ENCODE results near the gene SLC38A11. TPM values are rescaled to one million over a fixed set of nuclear protein-coding genes. Genes with fewer than 3 reads are reported as not detected.
A peak's percentile ranks its signal among the peaks of the same experiment; 100 is the strongest.

SLC38A11 gene
- total RNA-seq, 1 experiment from 2014 or later, result not detected

GRCh38 chr2:164948540-164948939 is 6.8 kb downstream of the SLC38A11 start:
- no peaks in the 10 kb centered on the region for H3K27me3 ChIP-seq (ENCODE audit: control insufficient read depth, insufficient read depth, low read length)
- H3K4me3 ChIP-seq (ENCODE audit: insufficient read depth, low read depth, low read length), result no peak overlapping the region
- no peaks in the 10 kb centered on the region for H3K36me3 ChIP-seq (replicated peaks; ENCODE audit: control insufficient read depth, insufficient read depth, low read length)
- DNase-seq, result no peak

- Histone ChIP-seq H3K27me3 (ENCODE audit: control insufficient read depth, insufficient read depth, low read length) (no peaks in the 10 kb centered on the region), H3K36me3 (replicated peaks; ENCODE audit: control insufficient read depth, insufficient read depth, low read length) (no peaks in the 10 kb centered on the region), H3K4me3 (ENCODE audit: insufficient read depth, low read depth, low read length) (no peak overlapping the region)
- DNase-seq, result no peak
These were observed 8.0 kb downstream of the SLC38A11 start for GRCh38 chr2:164947281-164947680.

- H3K36me3 ChIP-seq (replicated peaks; ENCODE audit: control insufficient read depth, insufficient read depth, low read length), result no peaks in the 10 kb centered on the region
- H3K27me3 ChIP-seq (ENCODE audit: control insufficient read depth, insufficient read depth, low read length), result no peaks in the 10 kb centered on the region
- H3K4me3 ChIP-seq (ENCODE audit: insufficient read depth, low read depth, low read length), result no peak overlapping the region
- DNase-seq, result no peak
These were observed 12.0 kb downstream of the SLC38A11 start for GRCh38 chr2:164943289-164943688.

GRCh38 chr2:164937864-164938401 is 17.4 kb downstream of the SLC38A11 start:
- no peak overlapping the region for H3K4me3 ChIP-seq (ENCODE audit: insufficient read depth, low read depth, low read length)
- H3K27me3 ChIP-seq (ENCODE audit: control insufficient read depth, insufficient read depth, low read length), result no peaks in the 10 kb centered on the region
- DNase-seq, result no peak
- H3K36me3 ChIP-seq (replicated peaks; ENCODE audit: control insufficient read depth, insufficient read depth, low read length), result no peaks in the 10 kb centered on the region

- H3K36me3 ChIP-seq (replicated peaks; ENCODE audit: control insufficient read depth, insufficient read depth, low read length), result no peaks in the 10 kb centered on the region
- no peak overlapping the region for H3K4me3 ChIP-seq (ENCODE audit: insufficient read depth, low read depth, low read length)
- DNase-seq, result no peak
- no peaks in the 10 kb centered on the region for H3K27me3 ChIP-seq (ENCODE audit: control insufficient read depth, insufficient read depth, low read length)
These were observed 19.9 kb downstream of the SLC38A11 start for GRCh38 chr2:164935118-164936101.

- Histone ChIP-seq H3K4me3 (ENCODE audit: insufficient read depth, low read depth, low read length) (no peak overlapping the region), H3K36me3 (replicated peaks; ENCODE audit: control insufficient read depth, insufficient read depth, low read length) (no peaks in the 10 kb centered on the region), H3K27me3 (ENCODE audit: control insufficient read depth, insufficient read depth, low read length) (no peaks in the 10 kb centered on the region)
- DNase-seq, result no peak
These were observed 20.8 kb downstream of the SLC38A11 start for GRCh38 chr2:164934401-164935117.

GRCh38 chr2:164933671-164934189 is 21.6 kb downstream of the SLC38A11 start:
- DNase-seq, result no peak
- Histone ChIP-seq H3K27me3 (ENCODE audit: control insufficient read depth, insufficient read depth, low read length) (no peaks in the 10 kb centered on the region), H3K4me3 (ENCODE audit: insufficient read depth, low read depth, low read length) (no peak overlapping the region), H3K36me3 (replicated peaks; ENCODE audit: control insufficient read depth, insufficient read depth, low read length) (no peaks in the 10 kb centered on the region)

- no peak overlapping the region for H3K4me3 ChIP-seq (ENCODE audit: insufficient read depth, low read depth, low read length)
- no peaks in the 10 kb centered on the region for H3K36me3 ChIP-seq (replicated peaks; ENCODE audit: control insufficient read depth, insufficient read depth, low read length)
- H3K27me3 ChIP-seq (ENCODE audit: control insufficient read depth, insufficient read depth, low read length), result no peaks in the 10 kb centered on the region
- DNase-seq, result no peak
These were observed 22.9 kb downstream of the SLC38A11 start for GRCh38 chr2:164932377-164932776.

GRCh38 chr2:164928101-164928673 is 27.1 kb downstream of the SLC38A11 start:
- no peaks in the 10 kb centered on the region for H3K36me3 ChIP-seq (replicated peaks; ENCODE audit: control insufficient read depth, insufficient read depth, low read length)
- H3K4me3 ChIP-seq (ENCODE audit: insufficient read depth, low read depth, low read length), result no peak overlapping the region
- no peaks in the 10 kb centered on the region for H3K27me3 ChIP-seq (ENCODE audit: control insufficient read depth, insufficient read depth, low read length)
- DNase-seq, result no peak

- Histone ChIP-seq H3K4me3 (ENCODE audit: insufficient read depth, low read depth, low read length) (no peak overlapping the region), H3K36me3 (replicated peaks; ENCODE audit: control insufficient read depth, insufficient read depth, low read length) (no peaks in the 10 kb centered on the region), H3K27me3 (ENCODE audit: control insufficient read depth, insufficient read depth, low read length) (no peaks in the 10 kb centered on the region)
- no peak for DNase-seq
These were observed 33.2 kb downstream of the SLC38A11 start for GRCh38 chr2:164922134-164922533.

- no peaks in the 10 kb centered on the region for H3K36me3 ChIP-seq (replicated peaks; ENCODE audit: control insufficient read depth, insufficient read depth, low read length)
- no peak for DNase-seq
- no peak overlapping the region for H3K4me3 ChIP-seq (ENCODE audit: insufficient read depth, low read depth, low read length)
- no peaks in the 10 kb centered on the region for H3K27me3 ChIP-seq (ENCODE audit: control insufficient read depth, insufficient read depth, low read length)
These were observed 34.9 kb downstream of the SLC38A11 start for GRCh38 chr2:164920430-164920829.

- peak; percentile 4 for DNase-seq
- Histone ChIP-seq H3K36me3 (replicated peaks; ENCODE audit: control insufficient read depth, insufficient read depth, low read length) (no peaks in the 10 kb centered on the region), H3K4me3 (ENCODE audit: insufficient read depth, low read depth, low read length) (no peak overlapping the region)
These were observed 37.9 kb downstream of the SLC38A11 start for GRCh38 chr2:164917296-164917903.

GRCh38 chr2:164915566-164915965 is 39.8 kb downstream of the SLC38A11 start:
- Histone ChIP-seq H3K27me3 (ENCODE audit: control insufficient read depth, insufficient read depth, low read length) (no peaks in the 10 kb centered on the region), H3K36me3 (replicated peaks; ENCODE audit: control insufficient read depth, insufficient read depth, low read length) (no peaks in the 10 kb centered on the region), H3K4me3 (ENCODE audit: insufficient read depth, low read depth, low read length) (no peak overlapping the region)
- no peak for DNase-seq

More at GRCh38 chr2:164917296-164917903, 37.9 kb downstream of the SLC38A11 start:
- H3K27me3 ChIP-seq (ENCODE audit: control insufficient read depth, insufficient read depth, low read length), result no peaks in the 10 kb centered on the region
